Measurements from ENCODE around the gene TMEM139.

DNA sequence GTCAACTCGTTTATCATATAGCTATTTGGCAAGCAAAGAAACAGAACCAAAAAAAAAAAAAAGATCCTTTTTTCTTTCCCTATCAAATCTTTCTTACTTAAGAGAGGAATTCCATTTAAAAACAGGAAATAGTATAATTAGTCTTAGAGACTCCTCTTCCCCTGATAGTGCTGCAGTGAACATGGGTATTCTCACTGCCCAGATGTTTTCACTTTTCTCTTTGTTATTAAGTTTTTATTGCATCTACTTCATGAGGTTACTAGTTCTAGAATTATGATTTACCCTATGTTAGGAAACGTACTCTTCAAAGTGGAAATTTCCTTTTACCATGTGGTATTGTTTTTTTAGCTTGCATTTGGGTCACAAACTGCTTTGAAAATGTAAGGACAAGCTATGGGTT lies 11.9 kb downstream of the TMEM139 start:
- TF ChIP-seq, protein P1, sequence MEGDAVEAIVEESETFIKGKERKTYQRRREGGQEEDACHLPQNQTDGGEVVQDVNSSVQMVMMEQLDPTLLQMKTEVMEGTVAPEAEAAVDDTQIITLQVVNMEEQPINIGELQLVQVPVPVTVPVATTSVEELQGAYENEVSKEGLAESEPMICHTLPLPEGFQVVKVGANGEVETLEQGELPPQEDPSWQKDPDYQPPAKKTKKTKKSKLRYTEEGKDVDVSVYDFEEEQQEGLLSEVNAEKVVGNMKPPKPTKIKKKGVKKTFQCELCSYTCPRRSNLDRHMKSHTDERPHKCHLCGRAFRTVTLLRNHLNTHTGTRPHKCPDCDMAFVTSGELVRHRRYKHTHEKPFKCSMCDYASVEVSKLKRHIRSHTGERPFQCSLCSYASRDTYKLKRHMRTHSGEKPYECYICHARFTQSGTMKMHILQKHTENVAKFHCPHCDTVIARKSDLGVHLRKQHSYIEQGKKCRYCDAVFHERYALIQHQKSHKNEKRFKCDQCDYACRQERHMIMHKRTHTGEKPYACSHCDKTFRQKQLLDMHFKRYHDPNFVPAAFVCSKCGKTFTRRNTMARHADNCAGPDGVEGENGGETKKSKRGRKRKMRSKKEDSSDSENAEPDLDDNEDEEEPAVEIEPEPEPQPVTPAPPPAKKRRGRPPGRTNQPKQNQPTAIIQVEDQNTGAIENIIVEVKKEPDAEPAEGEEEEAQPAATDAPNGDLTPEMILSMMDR (IDR thresholded peaks at IDR 0.05; ENCODE audit: insufficient read depth, low read depth, low read length) = no peak
- TF ChIP-seq EZH2 (IDR thresholded peaks at IDR 0.05; ENCODE audit: insufficient read depth, low read length) = no peak

All from astrocyte (in vitro differentiated cells and primary cell).